ENCODE measurements around the gene DKKL1.

GRCh38 chr19:49398931-49399330, 35.3 kb downstream of the DKKL1 start:
- TF ChIP-seq CTCF (IDR thresholded peaks at IDR 0.05; ENCODE audit: borderline replicate concordance, extremely low read depth, low read length, poor library complexity, severe bottlenecking), result no peak
- no peak for TF ChIP-seq EZH2 (IDR thresholded peaks at IDR 0.05; ENCODE audit: borderline replicate concordance, low read depth, low read length, severe bottlenecking)

Data from DND-41 (cell line).